Vagina (tissue), 2 donors: ENCODE measurements around the gene ECHS1. TPM values are rescaled to one million over a fixed set of nuclear protein-coding genes. Genes with fewer than 3 reads are reported as not detected.

ENCODE experiments used
- DNase-seq, 2 donors: peaks; one replicate each; pipeline ENCODE4 v3.0.0-alpha.2; 2017; ENCODE audit errors: extremely low spot score in 2 of 2
- H3K27ac ChIP-seq: fragments of 200-600 bp; sonication (generic); one replicate; pipeline ENCODE4 v1.5.1; 2019
- H3K27me3 ChIP-seq: fragments of 200-600 bp; sonication (generic); one replicate; pipeline ENCODE4 v1.5.1; 2019
- H3K36me3 ChIP-seq, 2 donors: fragments of 200-600 bp; sonication (generic); one replicate each; pipeline ENCODE4 v1.5.1; 2017 to 2019
- H3K4me1 ChIP-seq: fragments of 200-600 bp; sonication (generic); one replicate; pipeline ENCODE4 v1.5.1; 2019
- H3K4me3 ChIP-seq, 2 donors: fragments of 200-600 bp; sonication (generic); 1 replicate in 1 of 2; 2 replicates in 1 of 2; pipeline ENCODE4 v1.5.1; 2016 to 2019
- H3K9me3 ChIP-seq: fragments of 200-600 bp; sonication (generic); one replicate; pipeline ENCODE4 v1.5.1; 2019
- CTCF ChIP-seq, 3 experiments: fragments of 450-650 bp in 2 of 3; fragments of 200-600 bp in 1 of 3; sonication (generic) in 1 of 3; IDR thresholded peaks; one replicate each; pipeline ENCODE4 v1.5.1; 2017 to 2019; ENCODE audit warnings: antibody characterized with exemption in 3 of 3, mild to moderate bottlenecking in 2 of 3, moderate library complexity in 2 of 3
- POLR2A ChIP-seq, 2 donors: fragments of 450-650 bp; IDR thresholded peaks; one replicate each; pipeline ENCODE4 v1.6.1; 2017; ENCODE audit warnings: antibody characterized with exemption in 2 of 2, mild to moderate bottlenecking in 2 of 2, moderate library complexity in 2 of 2
- POLR2AphosphoS5 ChIP-seq, 2 donors: sonication (generic); formaldehyde crosslinking; IDR thresholded peaks; one replicate each; pipeline ENCODE4 v1.9.0; 2017; ENCODE audit warnings: antibody characterized with exemption in 2 of 2, mild to moderate bottlenecking in 2 of 2, low read depth in 1 of 2; ENCODE audit not compliant: insufficient read depth in 1 of 2
- intact Hi-C: fragments of 100-400 bp; cut with DNase I; formaldehyde crosslinking; loops from one replicate; pipeline ENCODE4 v1.15.1; 2023
- total RNA-seq: library from RNA; depleted of rRNA; stranded (reverse); fragments of >200 nt; gene quantifications from one replicate; pipeline ENCODE4 v1.2.3, GENCODE V29; 2016

The ECHS1 gene
- total RNA-seq, 1 donor from 2014 or later: 45.4 TPM

GRCh38 chr10:133357285-133358161 is 15.6 kb downstream of the ECHS1 start, which contains the start of gene FUOM:
TSS of gene FUOM (minus strand) at chr10:133358019. CDS start at chr10:133358007, 12 bp downstream.
- no peak for DNase-seq
- intact Hi-C loops: no loop called here
- H3K4me1 ChIP-seq: peaks cover 16% of the 10 kb centered on the region

DNA sequence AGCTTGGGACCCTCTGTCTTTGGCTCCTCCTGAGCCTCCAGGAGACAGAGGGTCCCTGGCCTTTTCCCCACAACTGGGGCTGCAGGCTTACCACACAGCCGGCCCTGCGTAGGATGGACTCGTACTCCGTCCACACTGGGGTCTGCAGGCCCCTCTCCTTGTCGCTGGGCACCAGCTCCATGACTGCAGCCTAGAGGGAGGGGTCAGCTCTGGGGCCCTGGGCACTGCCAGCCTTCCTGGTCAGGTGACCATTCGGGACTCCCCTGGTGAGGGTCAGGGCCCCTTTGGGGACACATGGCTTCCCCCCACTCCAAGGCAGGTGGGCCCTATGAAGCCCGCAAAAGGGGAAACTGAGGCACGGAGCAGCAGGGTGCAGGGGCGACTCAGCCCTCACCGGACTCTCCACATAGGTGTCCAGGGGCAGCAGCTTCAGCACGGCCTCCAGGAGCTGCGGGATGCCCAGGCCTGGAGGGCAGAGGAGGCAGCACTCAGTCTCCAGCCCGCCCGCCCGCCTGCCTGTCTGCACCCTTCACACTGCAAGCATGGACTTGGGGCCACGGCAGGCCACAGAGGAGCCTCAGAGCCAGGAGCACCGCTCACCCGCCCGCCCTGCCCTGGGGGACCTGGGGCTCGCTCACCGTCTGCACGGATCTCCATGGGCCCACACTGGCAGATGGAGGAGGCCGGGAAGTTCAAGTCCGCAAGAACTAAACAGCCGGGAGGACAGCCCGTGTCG is 16.4 kb downstream of the ECHS1 start:
- no peak for DNase-seq
- Histone ChIP-seq H3K9me3 (no peaks in the 10 kb centered on the region), H3K27me3 (no peaks in the 10 kb centered on the region), H3K27ac (no peak overlapping the region), H3K4me1 (peaks cover 16% of the 10 kb centered on the region), H3K4me3 (peak overlapping the region; percentile 48 to 72), H3K36me3 (no peaks in the 10 kb centered on the region)
- TF ChIP-seq POLR2AphosphoS5 (IDR thresholded peaks at IDR 0.05; ENCODE audit: insufficient read depth in 1 of 2, low read depth in 1 of 2) (no peak), POLR2A (IDR thresholded peaks at IDR 0.05) (no peak), CTCF (IDR thresholded peaks at IDR 0.05) (no peak)
- intact Hi-C loops: no loop called here

More at GRCh38 chr10:133357285-133358161, 15.6 kb downstream of the ECHS1 start, which contains the start of gene FUOM:
- Histone ChIP-seq H3K27ac (peak within 1 kb of the TSS; percentile 17), H3K36me3 (peaks cover 0 to 2% of the 10 kb centered on the region in 2 donors), H3K4me3 (peak within 1 kb of the TSS; percentile 48 to 72), H3K9me3 (no peaks in the 10 kb centered on the region), H3K27me3 (no peaks in the 10 kb centered on the region)
- TF ChIP-seq POLR2AphosphoS5 (IDR thresholded peaks at IDR 0.05; ENCODE audit: insufficient read depth in 1 of 2, low read depth in 1 of 2): peak in 1 of 2 donors; percentile 22
- TF ChIP-seq CTCF (IDR thresholded peaks at IDR 0.05): no peak
- TF ChIP-seq POLR2A (IDR thresholded peaks at IDR 0.05): no peak

- TF ChIP-seq POLR2A (IDR thresholded peaks at IDR 0.05) (no peak), CTCF (IDR thresholded peaks at IDR 0.05) (no peak), POLR2AphosphoS5 (IDR thresholded peaks at IDR 0.05; ENCODE audit: insufficient read depth in 1 of 2, low read depth in 1 of 2) (no peak)
- Histone ChIP-seq H3K36me3 (no peaks in the 10 kb centered on the region), H3K27ac (no peak overlapping the region), H3K27me3 (no peaks in the 10 kb centered on the region), H3K9me3 (no peaks in the 10 kb centered on the region), H3K4me3 (no peak overlapping the region), H3K4me1 (peaks cover 16% of the 10 kb centered on the region)
- no peak for DNase-seq
- intact Hi-C loops: no loop called here
Measured at GRCh38 chr10:133355991-133356390, 17.2 kb downstream of the ECHS1 start.

DNA sequence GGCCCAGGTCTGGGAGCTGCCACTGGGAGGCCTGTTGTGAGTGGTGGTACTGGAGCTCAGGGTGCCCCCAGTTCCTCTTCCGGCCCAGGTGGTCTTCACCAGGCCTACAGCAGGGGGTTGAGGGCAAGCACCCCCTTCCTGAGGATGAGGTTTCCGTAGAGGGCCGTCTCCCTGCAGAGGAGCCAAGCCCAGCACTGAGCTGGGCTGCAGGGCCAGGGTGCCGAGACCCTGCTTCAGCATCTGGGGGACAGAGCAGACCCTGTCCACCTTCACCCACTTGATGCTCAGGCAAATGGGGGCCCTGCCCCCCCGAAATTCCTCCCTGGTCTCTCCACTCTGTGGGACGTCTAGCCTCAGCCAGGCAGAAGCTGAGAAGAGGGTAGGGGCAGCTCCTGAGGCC is 17.9 kb downstream of the ECHS1 start:
- intact Hi-C loops: no loop called here
- peaks cover 16% of the 10 kb centered on the region for H3K4me1 ChIP-seq
- TF ChIP-seq POLR2A (IDR thresholded peaks at IDR 0.05): no peak
- H3K27ac ChIP-seq: no peak overlapping the region
- H3K27me3 ChIP-seq: no peaks in the 10 kb centered on the region
- no peaks in the 10 kb centered on the region for H3K36me3 ChIP-seq
- no peak for DNase-seq
- H3K4me3 ChIP-seq: no peak overlapping the region
- no peaks in the 10 kb centered on the region for H3K9me3 ChIP-seq

DNA sequence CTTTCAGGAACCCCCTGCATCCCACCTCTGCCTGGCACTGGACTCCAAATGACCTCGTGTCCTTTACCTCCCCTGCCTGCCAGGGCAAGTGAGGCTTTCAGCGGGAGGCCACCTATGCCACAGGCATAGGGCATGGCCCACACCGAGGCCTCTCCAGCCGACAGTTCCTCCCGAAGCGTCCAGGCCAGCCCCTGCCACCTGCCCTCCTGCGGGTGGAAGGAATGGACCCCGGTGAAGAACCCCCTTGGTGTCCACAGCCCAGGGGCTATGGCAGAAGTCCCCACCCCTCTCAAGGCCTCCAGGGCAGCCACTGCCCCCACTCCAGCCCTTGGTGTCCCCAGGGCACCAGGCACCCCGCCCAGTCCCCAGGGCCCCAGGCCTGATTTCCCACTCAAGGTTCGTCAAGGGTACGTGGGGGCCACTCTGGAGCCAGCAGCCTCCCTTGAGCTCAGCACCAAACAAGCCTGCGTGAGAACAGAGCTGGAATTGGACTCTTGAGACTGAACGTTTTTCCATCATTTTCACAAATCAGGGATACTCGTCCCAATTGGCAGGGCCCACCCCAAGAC is 18.4 kb downstream of the ECHS1 start:
- DNase-seq: no peak

More for the DNA sequence above, 18.4 kb downstream of the ECHS1 start:
- TF ChIP-seq POLR2A (IDR thresholded peaks at IDR 0.05) (no peak), CTCF (IDR thresholded peaks at IDR 0.05) (no peak), POLR2AphosphoS5 (IDR thresholded peaks at IDR 0.05; ENCODE audit: insufficient read depth in 1 of 2, low read depth in 1 of 2) (no peak)
- H3K9me3 ChIP-seq: no peaks in the 10 kb centered on the region
- H3K4me1 ChIP-seq: peaks cover 16% of the 10 kb centered on the region
- no peaks in the 10 kb centered on the region for H3K36me3 ChIP-seq
- H3K27me3 ChIP-seq: no peaks in the 10 kb centered on the region
- no peak overlapping the region for H3K27ac ChIP-seq
- no peak overlapping the region for H3K4me3 ChIP-seq
- intact Hi-C loops: no loop called here
